ENCODE results near the gene TRIOBP. TPM values are rescaled to one million over a fixed set of nuclear protein-coding genes. Genes with fewer than 3 reads are reported as not detected.
"Not testable (repeated sequence)": the region's sequence is repeated elsewhere in the genome, so short reads cannot be mapped to it uniquely, and the experiment has no call there.

TRIOBP gene
- total and polyA plus RNA-seq, 8 donors: 57.4 to 84.9 (median 71.4) TPM

DNA sequence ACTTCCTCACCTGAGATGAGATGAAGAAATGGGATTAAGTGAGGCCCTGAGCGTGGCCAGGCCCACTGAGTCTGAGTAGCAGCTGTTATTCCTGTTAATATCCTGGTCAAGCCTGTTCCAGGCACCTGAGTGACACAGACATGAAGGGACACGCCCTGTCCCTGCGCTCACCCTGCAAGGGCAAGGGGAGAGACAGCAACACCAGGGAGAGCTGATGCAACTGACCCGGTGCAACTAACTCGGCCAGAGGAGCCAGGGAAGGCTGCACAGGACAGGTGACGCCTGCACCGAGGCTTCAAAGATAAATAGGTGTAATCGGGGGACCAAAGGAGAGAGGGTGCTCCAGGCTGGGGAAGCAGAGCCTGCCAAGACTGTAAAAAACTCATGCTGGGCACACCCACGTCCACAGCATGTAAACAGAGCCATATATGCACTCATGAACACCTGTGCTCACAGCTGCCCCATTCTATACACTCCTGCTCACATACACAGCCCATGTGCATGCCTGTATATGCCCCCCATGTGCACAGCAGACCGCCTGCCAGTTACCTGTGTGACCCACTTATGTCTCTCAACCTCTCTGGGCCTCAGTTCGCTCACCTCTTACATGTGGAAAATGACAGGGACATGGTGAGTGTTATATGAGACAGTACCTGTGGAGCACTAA lies 88.1 kb downstream of the TRIOBP start:
- ATAC-seq (peak; percentile 94), DNase-seq (peak in 1 of 4 donors; percentile 63)
- Histone ChIP-seq H3K27me3 (no peaks in the 10 kb centered on the region), H3K4me3 (no peak overlapping the region), H3K4me1 (no peaks in the 10 kb centered on the region), H3K36me3 (no peaks in the 10 kb centered on the region), H3K9me3 (no peaks in the 10 kb centered on the region), H3K27ac (no peak overlapping the region)
- TF ChIP-seq, protein P1, sequence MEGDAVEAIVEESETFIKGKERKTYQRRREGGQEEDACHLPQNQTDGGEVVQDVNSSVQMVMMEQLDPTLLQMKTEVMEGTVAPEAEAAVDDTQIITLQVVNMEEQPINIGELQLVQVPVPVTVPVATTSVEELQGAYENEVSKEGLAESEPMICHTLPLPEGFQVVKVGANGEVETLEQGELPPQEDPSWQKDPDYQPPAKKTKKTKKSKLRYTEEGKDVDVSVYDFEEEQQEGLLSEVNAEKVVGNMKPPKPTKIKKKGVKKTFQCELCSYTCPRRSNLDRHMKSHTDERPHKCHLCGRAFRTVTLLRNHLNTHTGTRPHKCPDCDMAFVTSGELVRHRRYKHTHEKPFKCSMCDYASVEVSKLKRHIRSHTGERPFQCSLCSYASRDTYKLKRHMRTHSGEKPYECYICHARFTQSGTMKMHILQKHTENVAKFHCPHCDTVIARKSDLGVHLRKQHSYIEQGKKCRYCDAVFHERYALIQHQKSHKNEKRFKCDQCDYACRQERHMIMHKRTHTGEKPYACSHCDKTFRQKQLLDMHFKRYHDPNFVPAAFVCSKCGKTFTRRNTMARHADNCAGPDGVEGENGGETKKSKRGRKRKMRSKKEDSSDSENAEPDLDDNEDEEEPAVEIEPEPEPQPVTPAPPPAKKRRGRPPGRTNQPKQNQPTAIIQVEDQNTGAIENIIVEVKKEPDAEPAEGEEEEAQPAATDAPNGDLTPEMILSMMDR (IDR thresholded peaks at IDR 0.05): no peak
- intact Hi-C loops (cut with DNase I): loop anchor here in 1 of 2 donors (10.0 kb wide), 1 partner anchor 140 kb away; no protein-coding TSS in a partner anchor

DNA sequence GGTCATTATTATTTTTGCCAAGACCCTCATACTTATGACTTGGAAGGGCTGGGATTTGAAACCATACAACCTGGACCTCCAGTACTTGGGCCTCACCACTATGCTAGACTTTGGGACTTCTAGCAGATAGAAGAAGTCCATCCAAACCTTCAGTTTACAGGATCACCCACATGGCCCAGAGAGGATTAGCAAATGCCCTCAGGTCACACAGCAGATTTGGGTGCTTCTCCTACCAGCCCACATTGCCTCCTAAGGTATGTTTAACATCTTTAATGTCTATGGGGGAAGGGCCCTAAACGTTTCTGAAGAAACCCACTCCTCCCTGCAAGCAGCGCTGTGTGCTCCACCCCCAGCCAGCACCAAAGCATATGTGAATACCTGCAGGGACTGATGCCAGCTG lies 93.4 kb downstream of the TRIOBP start:
- Histone ChIP-seq H3K27ac (no peak overlapping the region), H3K4me1 (peaks cover 0 to 10% of the 10 kb centered on the region in 2 donors), H3K27me3 (no peaks in the 10 kb centered on the region), H3K9me3 (no peaks in the 10 kb centered on the region), H3K4me3 (no peak overlapping the region), H3K36me3 (no peaks in the 10 kb centered on the region)
- intact Hi-C loops (cut with DNase I): no loop called here
- ATAC-seq: no peak
- TF ChIP-seq, protein P1 (IDR thresholded peaks at IDR 0.05): no peak
- no peak for DNase-seq

DNA sequence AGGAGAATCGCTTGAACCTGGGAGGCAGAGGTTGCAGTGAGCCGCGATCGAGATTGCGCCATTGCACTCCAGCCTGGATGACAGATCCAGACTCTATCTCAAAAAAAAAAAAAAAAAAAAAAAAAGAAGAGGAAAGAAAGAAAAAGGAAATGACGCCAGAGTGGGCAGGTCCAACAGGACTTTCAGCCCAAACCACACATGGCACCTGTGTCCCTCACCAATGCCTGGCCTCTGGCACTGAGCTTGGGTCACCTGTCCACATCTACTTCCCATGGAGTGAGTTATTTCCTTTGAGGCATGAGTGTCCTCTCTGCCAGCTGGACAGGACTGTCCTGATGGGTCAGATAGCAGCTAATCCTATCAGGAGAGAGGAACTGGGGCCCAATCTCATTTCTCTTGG lies 95.6 kb downstream of the TRIOBP start:
- ATAC-seq (no peak), DNase-seq (no peak)
- Histone ChIP-seq H3K27me3 (no peaks in the 10 kb centered on the region), H3K4me3 (no peak overlapping the region), H3K4me1 (peaks cover 0 to 10% of the 10 kb centered on the region in 2 donors), H3K9me3 (no peaks in the 10 kb centered on the region), H3K36me3 (no peaks in the 10 kb centered on the region), H3K27ac (no peak overlapping the region)
- intact Hi-C loops (cut with DNase I): no loop called here
- TF ChIP-seq, protein P1 (IDR thresholded peaks at IDR 0.05): no peak

DNA sequence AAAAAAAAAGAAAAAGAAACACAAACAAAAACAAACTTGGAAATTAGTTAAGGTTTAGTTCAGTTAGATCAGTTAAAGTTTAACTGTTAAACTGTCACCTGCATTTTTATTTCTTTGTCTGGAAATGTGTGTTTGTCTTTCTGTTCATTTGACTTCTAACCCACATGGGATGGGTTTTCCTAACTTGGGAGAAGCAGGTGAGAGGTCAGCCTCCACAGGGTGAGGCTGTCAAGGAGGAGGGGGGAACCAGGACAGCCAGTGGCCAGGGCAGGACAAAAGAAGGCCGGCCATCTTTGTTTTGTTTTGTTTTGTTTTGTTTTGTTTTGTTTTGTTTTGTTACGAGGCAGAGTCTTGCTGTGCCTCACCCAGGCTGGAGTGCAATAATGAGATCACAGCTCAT lies 97.5 kb downstream of the TRIOBP start:
- ATAC-seq (no peak), DNase-seq (no peak)
- intact Hi-C loops (cut with DNase I): no loop called here
- peaks cover 0 to 10% of the 10 kb centered on the region in 2 donors for H3K4me1 ChIP-seq
- no peak overlapping the region for H3K27ac ChIP-seq
- H3K36me3 ChIP-seq: no peaks in the 10 kb centered on the region
- TF ChIP-seq, protein P1 (IDR thresholded peaks at IDR 0.05): no peak
- no peaks in the 10 kb centered on the region for H3K27me3 ChIP-seq
- no peaks in the 10 kb centered on the region for H3K9me3 ChIP-seq
- no peak overlapping the region for H3K4me3 ChIP-seq

DNA sequence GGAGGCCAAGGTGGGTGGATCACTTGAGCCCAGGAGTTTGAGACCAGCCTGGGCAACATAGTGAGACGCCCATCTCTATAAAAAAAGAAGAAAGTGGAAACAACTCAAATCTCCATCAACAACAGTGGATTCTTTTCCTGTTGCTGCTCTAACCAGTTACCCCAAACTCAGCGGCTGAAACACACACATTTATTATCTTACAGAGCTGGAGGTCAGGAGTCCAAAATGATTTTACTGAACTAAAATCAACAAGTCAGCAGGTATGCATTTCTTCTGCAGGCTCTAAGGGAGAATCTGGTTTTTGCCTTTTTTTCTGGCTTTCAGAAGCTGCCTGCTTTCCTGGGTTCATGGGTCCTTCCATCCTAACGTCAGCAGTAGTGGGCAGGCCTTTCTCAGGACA lies 99.2 kb downstream of the TRIOBP start:
- Histone ChIP-seq H3K9me3 (no peaks in the 10 kb centered on the region), H3K27me3 (no peaks in the 10 kb centered on the region), H3K4me1 (peaks cover 0 to 8% of the 10 kb centered on the region in 2 donors), H3K36me3 (no peaks in the 10 kb centered on the region), H3K27ac (no peak overlapping the region), H3K4me3 (no peak overlapping the region)
- ATAC-seq (no peak), DNase-seq (no peak)
- TF ChIP-seq, protein P1 (IDR thresholded peaks at IDR 0.05): no peak
- intact Hi-C loops (cut with DNase I): no loop called here

DNA sequence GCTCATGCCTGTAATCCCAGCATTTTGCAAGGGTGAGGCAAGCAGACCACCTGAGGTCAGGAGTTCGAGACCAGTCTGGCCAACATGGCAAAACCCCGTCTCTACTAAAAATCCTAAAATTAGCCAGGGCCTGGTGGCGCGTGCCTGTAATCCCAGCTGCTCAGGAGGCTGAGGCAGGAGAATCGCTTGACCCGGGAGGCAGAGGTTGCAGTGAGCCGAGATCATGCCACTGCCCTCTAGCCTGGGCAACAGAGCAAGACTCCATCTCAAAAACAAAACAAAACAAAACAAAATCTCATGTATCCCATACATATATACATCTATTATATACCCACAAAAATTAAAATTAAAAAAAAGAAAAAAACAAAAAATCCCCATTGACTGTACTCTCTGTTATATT lies 100.4 kb downstream of the TRIOBP start:
- H3K36me3 ChIP-seq; ATAC-seq; H3K4me3 ChIP-seq; H3K27ac ChIP-seq; intact Hi-C loops (cut with DNase I); H3K4me1 ChIP-seq; H3K27me3 ChIP-seq; H3K9me3 ChIP-seq; DNase-seq: not testable (repeated sequence)
